ENCODE data around the gene CAPN7.

CAPN7 gene

DNA sequence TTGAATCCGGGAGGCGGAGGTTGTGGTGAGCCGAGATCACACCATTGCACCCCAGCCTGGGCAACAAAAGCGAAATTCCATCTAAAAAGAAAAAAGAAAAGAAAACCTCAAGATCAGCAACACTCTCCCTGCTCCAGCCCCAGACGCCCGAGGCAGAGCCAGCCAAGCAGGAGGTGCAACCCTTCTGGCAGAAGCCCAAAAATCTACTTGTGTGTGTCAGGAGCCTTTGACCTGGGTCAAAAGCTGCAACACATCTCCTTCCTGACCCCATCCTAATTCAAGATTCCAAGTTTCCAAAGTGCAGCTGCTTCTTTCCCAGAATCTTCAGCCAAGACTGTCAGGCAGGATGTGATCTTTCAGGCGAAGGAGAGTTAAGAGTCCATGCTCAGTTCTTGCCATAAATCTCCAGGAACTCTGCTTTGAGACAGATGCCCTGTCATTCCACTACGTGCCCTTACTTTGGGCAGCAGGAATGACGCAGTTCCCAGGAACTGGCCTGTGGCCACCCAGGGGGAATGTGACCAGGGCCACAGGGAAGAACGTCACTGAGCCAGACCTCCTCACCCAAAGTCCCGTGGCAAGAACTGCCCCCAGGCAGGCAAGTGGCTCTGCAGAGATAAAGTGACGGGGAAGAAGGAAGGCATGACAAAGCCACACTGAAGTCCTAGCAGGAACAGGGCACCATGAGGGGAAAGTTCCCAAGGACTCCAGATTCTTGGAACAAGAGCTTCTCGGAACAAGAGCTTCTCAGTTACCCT, 86.9 kb downstream of the CAPN7 start:
- H3K27ac ChIP-seq (ENCODE audit: insufficient read depth, low read depth, low read length, poor library complexity, severe bottlenecking) = no peak overlapping the region
- no peaks in the 10 kb centered on the region for H3K4me1 ChIP-seq (ENCODE audit: control insufficient read depth, insufficient read depth, low read length)
- H3K4me3 ChIP-seq (ENCODE audit: insufficient read depth, low read depth, low read length) = no peak overlapping the region
- 91 to 92% methylated on average over 13 of the region's 13 CpGs for whole genome bisulfite sequencing, 2 experiments
- no peaks in the 10 kb centered on the region for H3K27me3 ChIP-seq (ENCODE audit: control insufficient read depth, insufficient read depth, low read length, poor library complexity, severe bottlenecking)
- no peaks in the 10 kb centered on the region for H3K36me3 ChIP-seq (ENCODE audit: control insufficient read depth, insufficient read depth, low read length)
- H3K9me3 ChIP-seq (ENCODE audit: control insufficient read depth, low read length) = no peaks in the 10 kb centered on the region

GRCh38 chr3:15294929-15295328, 88.9 kb downstream of the CAPN7 start:
- H3K36me3 ChIP-seq (ENCODE audit: control insufficient read depth, insufficient read depth, low read length) = no peaks in the 10 kb centered on the region
- H3K27ac ChIP-seq (ENCODE audit: insufficient read depth, low read depth, low read length, poor library complexity, severe bottlenecking) = no peak overlapping the region
- H3K4me3 ChIP-seq (ENCODE audit: insufficient read depth, low read depth, low read length) = no peak overlapping the region
- WGBS, 2 experiments = 94% methylated on average over 5 of the region's 5 CpGs
- no peaks in the 10 kb centered on the region for H3K4me1 ChIP-seq (ENCODE audit: control insufficient read depth, insufficient read depth, low read length)
- H3K9me3 ChIP-seq (ENCODE audit: control insufficient read depth, low read length) = no peaks in the 10 kb centered on the region
- no peaks in the 10 kb centered on the region for H3K27me3 ChIP-seq (ENCODE audit: control insufficient read depth, insufficient read depth, low read length, poor library complexity, severe bottlenecking)

DNA sequence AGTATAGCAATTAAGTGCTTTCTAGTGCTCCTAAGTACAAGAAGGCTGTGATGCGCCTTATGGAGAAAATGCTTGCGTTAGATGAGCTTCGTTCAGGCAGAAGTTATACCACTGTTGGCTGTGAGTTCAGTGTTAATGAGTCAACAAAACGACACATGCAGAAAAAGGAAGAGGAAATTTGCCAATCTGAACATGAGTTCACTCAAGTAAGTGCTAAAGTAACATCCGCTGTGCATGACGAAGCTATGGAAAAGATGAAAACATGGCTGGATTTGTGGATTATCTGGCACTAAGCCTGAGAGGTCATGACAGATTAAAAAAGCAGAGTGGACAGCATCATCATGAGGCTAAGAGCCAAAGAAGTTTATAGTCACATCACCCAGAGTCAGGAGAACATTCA, 89.5 kb downstream of the CAPN7 start:
- H3K4me1 ChIP-seq (ENCODE audit: control insufficient read depth, insufficient read depth, low read length) = no peaks in the 10 kb centered on the region
- WGBS, 2 experiments = 96 to 97% methylated on average over 6 of the region's 6 CpGs
- H3K27me3 ChIP-seq (ENCODE audit: control insufficient read depth, insufficient read depth, low read length, poor library complexity, severe bottlenecking) = no peaks in the 10 kb centered on the region
- H3K4me3 ChIP-seq (ENCODE audit: insufficient read depth, low read depth, low read length) = no peak overlapping the region
- H3K27ac ChIP-seq (ENCODE audit: insufficient read depth, low read depth, low read length, poor library complexity, severe bottlenecking) = no peak overlapping the region
- H3K36me3 ChIP-seq (ENCODE audit: control insufficient read depth, insufficient read depth, low read length) = no peaks in the 10 kb centered on the region
- H3K9me3 ChIP-seq (ENCODE audit: control insufficient read depth, low read length) = no peaks in the 10 kb centered on the region

DNA sequence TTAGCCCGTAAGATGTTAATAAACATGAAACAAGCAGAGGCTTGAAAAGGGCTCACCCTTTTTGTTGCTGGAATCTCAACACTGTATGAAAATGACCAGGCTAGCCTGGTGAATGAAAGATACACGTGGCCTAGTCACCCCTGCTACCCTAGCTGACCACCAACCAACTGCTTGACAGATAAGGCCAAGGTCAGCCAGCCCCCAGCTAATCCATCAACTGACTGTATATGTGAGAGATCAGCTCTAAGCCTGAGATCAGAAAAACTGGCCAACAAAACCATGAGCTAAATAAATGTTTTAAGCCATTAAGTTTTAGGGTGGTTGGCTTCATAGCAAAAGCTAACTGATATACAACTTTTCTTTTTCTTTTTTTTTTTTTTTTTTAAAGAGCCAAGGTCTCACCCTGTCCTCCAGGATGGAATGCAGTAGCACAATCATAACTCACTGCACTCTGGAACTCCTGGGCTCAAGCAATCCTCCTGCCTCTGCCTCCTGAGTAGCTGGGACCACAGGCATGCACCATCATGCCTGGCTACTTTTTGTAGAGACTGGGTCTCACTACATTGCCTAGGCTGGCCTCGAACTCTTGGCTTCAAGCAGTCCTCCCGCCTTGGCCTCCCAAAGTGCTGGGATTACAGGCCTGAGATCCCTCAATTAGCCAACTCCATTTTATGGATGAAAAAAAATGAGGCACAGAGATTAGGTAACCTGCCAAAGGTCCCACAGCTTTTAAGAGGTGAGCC, 91.7 kb downstream of the CAPN7 start:
- WGBS, 2 experiments = 86 to 89% methylated on average over 4 of the region's 4 CpGs
- Histone ChIP-seq H3K27me3 (ENCODE audit: control insufficient read depth, insufficient read depth, low read length, poor library complexity, severe bottlenecking) (no peaks in the 10 kb centered on the region), H3K9me3 (ENCODE audit: control insufficient read depth, low read length) (no peaks in the 10 kb centered on the region), H3K4me1 (ENCODE audit: control insufficient read depth, insufficient read depth, low read length) (no peaks in the 10 kb centered on the region), H3K4me3 (ENCODE audit: insufficient read depth, low read depth, low read length) (no peak overlapping the region), H3K36me3 (ENCODE audit: control insufficient read depth, insufficient read depth, low read length) (no peaks in the 10 kb centered on the region), H3K27ac (ENCODE audit: insufficient read depth, low read depth, low read length, poor library complexity, severe bottlenecking) (no peak overlapping the region)

DNA sequence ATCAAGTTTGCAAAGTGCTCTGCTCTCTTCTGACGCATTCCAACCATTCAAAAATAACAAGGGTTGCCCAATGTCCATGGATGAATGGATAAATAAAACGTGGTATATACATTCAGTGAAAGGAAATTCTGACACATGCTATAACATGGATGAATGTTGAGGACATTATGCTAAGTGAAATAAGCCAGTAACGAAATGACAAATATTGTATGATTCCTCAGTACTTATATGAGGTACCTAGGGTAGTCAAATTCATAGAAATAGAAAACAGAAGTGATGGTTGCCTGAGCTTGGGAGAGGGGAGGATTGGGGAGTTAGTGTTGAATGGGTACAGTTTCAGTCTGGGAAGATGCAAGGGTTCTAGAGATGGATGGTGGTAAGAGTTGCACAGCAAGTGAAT, 92.5 kb downstream of the CAPN7 start:
- no peak overlapping the region for H3K4me3 ChIP-seq (ENCODE audit: insufficient read depth, low read depth, low read length)
- no peak overlapping the region for H3K27ac ChIP-seq (ENCODE audit: insufficient read depth, low read depth, low read length, poor library complexity, severe bottlenecking)
- WGBS, 2 experiments = 93 to 97% methylated on average over 3 of the region's 3 CpGs
- no peaks in the 10 kb centered on the region for H3K27me3 ChIP-seq (ENCODE audit: control insufficient read depth, insufficient read depth, low read length, poor library complexity, severe bottlenecking)
- H3K9me3 ChIP-seq (ENCODE audit: control insufficient read depth, low read length) = no peaks in the 10 kb centered on the region
- no peaks in the 10 kb centered on the region for H3K36me3 ChIP-seq (ENCODE audit: control insufficient read depth, insufficient read depth, low read length)
- H3K4me1 ChIP-seq (ENCODE audit: control insufficient read depth, insufficient read depth, low read length) = no peaks in the 10 kb centered on the region

GRCh38 chr3:15299036-15299435, 93.0 kb downstream of the CAPN7 start:
- Histone ChIP-seq H3K4me1 (ENCODE audit: control insufficient read depth, insufficient read depth, low read length) (no peaks in the 10 kb centered on the region), H3K27me3 (ENCODE audit: control insufficient read depth, insufficient read depth, low read length, poor library complexity, severe bottlenecking) (no peaks in the 10 kb centered on the region), H3K4me3 (ENCODE audit: insufficient read depth, low read depth, low read length) (no peak overlapping the region), H3K9me3 (ENCODE audit: control insufficient read depth, low read length) (no peaks in the 10 kb centered on the region), H3K27ac (ENCODE audit: insufficient read depth, low read depth, low read length, poor library complexity, severe bottlenecking) (no peak overlapping the region), H3K36me3 (ENCODE audit: control insufficient read depth, insufficient read depth, low read length) (no peaks in the 10 kb centered on the region)
- WGBS, 2 experiments = 92 to 94% methylated on average over 3 of the region's 3 CpGs

DNA sequence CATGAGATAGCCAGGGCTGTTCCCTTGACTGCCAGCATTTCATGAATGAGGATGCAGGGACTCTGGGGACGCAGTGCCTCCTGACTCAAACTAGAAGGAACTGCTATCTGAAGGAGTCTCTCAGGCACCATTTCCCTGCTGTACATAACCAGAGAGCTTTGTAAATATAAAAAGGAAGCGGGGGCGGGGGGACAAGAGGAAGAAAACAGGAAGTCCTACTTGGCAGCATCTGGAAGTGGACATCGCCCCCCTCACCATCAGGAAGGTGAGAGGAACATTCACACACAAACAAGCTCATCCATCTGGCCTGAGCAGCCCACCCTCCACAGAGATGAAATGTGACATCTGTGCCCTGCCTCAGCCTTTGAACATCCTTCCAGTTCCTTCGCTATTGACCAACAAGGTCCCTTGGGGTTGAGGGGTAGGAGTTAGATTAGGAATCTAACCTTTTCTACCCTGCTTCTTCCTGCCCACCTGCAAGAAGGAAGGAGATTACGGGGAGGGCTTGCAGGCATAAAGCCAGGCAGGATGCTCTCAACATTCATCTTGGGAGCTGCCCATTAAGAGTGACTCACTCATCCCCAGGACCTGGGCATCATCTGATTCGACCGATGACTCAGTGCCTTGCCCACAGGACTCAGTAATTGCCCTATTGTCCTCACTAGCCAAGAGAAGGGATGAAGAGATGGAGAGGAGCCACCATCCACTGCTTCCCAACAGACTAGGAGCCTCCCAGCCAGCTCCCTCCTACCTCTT, 94.5 kb downstream of the CAPN7 start:
- no peaks in the 10 kb centered on the region for H3K9me3 ChIP-seq (ENCODE audit: control insufficient read depth, low read length)
- H3K4me3 ChIP-seq (ENCODE audit: insufficient read depth, low read depth, low read length) = no peak overlapping the region
- WGBS, 2 experiments = 84 to 95% methylated on average over 5 to 8 of the region's 8 CpGs
- H3K27ac ChIP-seq (ENCODE audit: insufficient read depth, low read depth, low read length, poor library complexity, severe bottlenecking) = no peak overlapping the region
- H3K36me3 ChIP-seq (ENCODE audit: control insufficient read depth, insufficient read depth, low read length) = no peaks in the 10 kb centered on the region
- no peaks in the 10 kb centered on the region for H3K27me3 ChIP-seq (ENCODE audit: control insufficient read depth, insufficient read depth, low read length, poor library complexity, severe bottlenecking)
- peaks cover 4% of the 10 kb centered on the region for H3K4me1 ChIP-seq (ENCODE audit: control insufficient read depth, insufficient read depth, low read length)

DNA sequence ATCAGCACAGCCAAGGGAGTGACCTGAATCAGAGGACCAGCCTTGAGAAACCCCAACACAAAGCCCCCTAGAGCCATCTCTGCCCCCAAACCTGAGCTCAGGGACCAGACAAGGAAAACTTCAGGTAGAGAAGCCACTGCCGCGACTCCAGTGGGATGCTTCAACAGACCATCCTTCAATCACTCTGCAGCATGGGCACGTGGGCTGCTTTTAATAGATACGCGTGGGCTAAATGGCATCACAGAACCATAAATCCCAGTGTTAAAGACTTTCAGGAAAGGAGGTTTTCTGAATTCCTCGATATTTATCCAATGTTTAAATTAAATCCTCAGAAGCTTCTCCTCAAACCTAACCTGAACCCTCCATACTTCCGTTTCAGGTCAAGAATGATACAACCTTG, 95.7 kb downstream of the CAPN7 start:
- H3K4me1 ChIP-seq (ENCODE audit: control insufficient read depth, insufficient read depth, low read length) = peaks cover 8% of the 10 kb centered on the region
- H3K27me3 ChIP-seq (ENCODE audit: control insufficient read depth, insufficient read depth, low read length, poor library complexity, severe bottlenecking) = no peaks in the 10 kb centered on the region
- no peaks in the 10 kb centered on the region for H3K9me3 ChIP-seq (ENCODE audit: control insufficient read depth, low read length)
- 94 to 95% methylated on average over 7 of the region's 7 CpGs for WGBS, 2 experiments
- no peak overlapping the region for H3K27ac ChIP-seq (ENCODE audit: insufficient read depth, low read depth, low read length, poor library complexity, severe bottlenecking)
- H3K4me3 ChIP-seq (ENCODE audit: insufficient read depth, low read depth, low read length) = no peak overlapping the region
- no peaks in the 10 kb centered on the region for H3K36me3 ChIP-seq (ENCODE audit: control insufficient read depth, insufficient read depth, low read length)

Data from ectodermal cell (in vitro differentiated cells).